GM12875 (cell line): ENCODE data around the gene TSPEAR.

ENCODE experiments used
- H3K4me3 ChIP-seq: one replicate; pipeline ENCODE4 v1.5.1; 2011; ENCODE audit warnings: low read depth, low read length, control low read depth
- TF ChIP-seq, protein P1 (sequence below): IDR thresholded peaks from 2 replicates; pipeline ENCODE4 v1.5.1; 2011; ENCODE audit warnings: low read depth, mild to moderate bottlenecking, control low read depth, inconsistent platforms, low read length, moderate library complexity, borderline replicate concordance; ENCODE audit not compliant: insufficient read depth

Gene TSPEAR

GRCh38 chr21:44497703-44498126 is 213.7 kb downstream of the TSPEAR start:
- TF ChIP-seq, protein P1, sequence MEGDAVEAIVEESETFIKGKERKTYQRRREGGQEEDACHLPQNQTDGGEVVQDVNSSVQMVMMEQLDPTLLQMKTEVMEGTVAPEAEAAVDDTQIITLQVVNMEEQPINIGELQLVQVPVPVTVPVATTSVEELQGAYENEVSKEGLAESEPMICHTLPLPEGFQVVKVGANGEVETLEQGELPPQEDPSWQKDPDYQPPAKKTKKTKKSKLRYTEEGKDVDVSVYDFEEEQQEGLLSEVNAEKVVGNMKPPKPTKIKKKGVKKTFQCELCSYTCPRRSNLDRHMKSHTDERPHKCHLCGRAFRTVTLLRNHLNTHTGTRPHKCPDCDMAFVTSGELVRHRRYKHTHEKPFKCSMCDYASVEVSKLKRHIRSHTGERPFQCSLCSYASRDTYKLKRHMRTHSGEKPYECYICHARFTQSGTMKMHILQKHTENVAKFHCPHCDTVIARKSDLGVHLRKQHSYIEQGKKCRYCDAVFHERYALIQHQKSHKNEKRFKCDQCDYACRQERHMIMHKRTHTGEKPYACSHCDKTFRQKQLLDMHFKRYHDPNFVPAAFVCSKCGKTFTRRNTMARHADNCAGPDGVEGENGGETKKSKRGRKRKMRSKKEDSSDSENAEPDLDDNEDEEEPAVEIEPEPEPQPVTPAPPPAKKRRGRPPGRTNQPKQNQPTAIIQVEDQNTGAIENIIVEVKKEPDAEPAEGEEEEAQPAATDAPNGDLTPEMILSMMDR: no peak
- no peak overlapping the region for H3K4me3 ChIP-seq

GRCh38 chr21:44496564-44497550 is 214.5 kb downstream of the TSPEAR start:
- no peak overlapping the region for H3K4me3 ChIP-seq
- TF ChIP-seq, protein P1: no peak

GRCh38 chr21:44495611-44496563 is 215.5 kb downstream of the TSPEAR start:
- no peak overlapping the region for H3K4me3 ChIP-seq
- TF ChIP-seq, protein P1: no peak

- TF ChIP-seq, protein P1: no peak
- H3K4me3 ChIP-seq: no peak overlapping the region
Measured at GRCh38 chr21:44494956-44495355, 216.4 kb downstream of the TSPEAR start.

DNA sequence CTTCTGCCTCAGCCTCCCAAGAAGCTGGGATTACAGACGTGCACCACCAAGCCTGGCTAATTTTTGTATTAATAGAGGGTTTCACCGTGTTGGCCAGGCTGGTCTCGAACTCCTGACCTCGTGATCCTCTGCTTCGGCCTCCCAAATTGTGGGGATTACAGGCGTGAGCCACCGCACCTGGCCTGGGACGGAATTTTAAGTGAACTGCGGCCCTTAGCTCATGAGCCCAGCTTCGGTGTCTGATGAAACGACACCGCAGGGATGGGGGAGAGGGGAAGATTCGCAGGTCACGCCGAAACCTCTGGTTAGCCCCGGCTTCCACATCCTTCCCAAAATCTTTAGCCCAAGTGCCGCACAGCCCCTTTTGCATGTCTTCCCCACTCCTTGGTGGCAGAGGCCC is 217.0 kb downstream of the TSPEAR start:
- no peak overlapping the region for H3K4me3 ChIP-seq
- TF ChIP-seq, protein P1: no peak

DNA sequence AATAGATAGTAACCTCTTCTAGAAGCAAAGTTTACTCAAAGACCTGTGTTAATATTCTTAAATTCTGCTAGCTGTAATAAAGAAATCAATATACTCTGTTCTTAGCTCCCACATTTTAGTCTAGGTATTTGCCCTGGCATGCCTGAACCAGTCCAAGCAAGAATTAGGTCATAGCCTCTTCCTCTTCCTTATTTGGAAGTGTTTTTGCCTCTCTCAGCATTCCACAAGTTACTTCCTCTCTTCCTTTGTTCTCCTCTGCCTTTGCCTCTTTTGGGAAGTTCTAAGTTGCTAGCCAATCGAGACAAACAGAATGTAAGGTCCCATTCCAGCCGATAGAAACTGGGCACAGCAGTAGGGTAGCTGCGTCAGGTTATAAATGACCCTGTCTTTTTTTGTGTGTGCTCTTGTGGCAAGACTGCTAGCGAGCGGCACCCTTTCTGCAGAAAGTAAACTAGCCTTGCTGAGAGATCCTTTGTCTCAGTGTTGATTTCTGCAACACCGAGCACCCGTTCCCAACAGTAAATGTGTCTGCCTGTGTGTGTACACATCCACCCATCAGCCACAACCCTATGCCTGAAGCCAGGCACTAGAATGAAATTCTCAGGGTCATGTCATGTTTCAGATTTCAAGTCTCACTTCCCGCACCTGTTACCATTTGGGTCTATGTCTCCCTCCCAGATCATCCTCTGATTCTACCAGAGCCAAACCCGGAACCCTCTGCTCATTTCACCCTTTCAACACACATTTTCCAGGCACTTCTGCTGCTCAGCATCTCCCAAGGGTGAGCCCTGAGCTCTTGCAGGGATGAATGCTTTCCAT is 218.6 kb downstream of the TSPEAR start:
- no peak overlapping the region for H3K4me3 ChIP-seq
- TF ChIP-seq, protein P1: no peak
